ENCODE measurements around the gene BLOC1S6.
A peak's percentile ranks its signal among the peaks of the same experiment; 100 is the strongest.

The BLOC1S6 gene, protein sequence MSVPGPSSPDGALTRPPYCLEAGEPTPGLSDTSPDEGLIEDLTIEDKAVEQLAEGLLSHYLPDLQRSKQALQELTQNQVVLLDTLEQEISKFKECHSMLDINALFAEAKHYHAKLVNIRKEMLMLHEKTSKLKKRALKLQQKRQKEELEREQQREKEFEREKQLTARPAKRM

DNA sequence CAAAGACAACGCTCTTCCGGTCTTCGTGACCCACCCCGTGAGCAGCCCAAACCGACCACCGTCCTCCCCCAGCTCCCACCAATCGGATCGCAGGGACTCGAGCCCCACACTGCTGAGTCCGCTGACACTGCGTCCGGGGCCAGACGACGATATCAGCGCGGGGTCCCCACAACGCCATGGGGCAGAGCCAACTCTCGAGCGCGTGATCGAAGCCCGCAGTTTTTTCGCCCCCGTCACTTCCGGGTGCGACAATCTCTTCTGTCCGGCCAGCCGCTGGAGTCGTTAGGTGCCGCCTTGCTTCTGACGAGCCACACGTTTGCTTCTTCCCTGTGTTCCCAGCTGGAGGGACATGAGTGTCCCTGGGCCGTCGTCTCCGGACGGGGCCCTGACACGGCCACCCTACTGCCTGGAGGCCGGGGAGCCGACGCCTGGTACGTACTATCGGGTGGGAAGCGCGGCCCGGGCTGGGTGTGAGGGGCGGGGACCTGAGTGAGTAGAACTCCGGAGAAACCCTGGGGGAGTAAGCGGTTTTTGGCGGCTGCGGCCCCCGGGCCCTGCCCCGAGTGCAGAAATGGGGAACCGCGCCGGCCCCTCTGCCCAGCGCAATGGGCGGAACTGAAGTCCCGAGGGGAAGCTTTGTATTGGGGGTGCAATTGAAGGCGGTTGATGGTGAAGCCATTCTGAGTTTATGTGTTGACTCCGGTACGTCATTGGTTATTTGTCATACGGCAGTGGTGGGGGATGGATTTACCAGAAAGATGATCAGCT is at the start of gene BLOC1S6:
Gene BLOC1S6, plus strand, starts transcription at position 285 of the 768 bp plus-strand sequence. Its CDS starts 65 bp downstream, at position 350.
- H3K4me3 ChIP-seq (ENCODE audit: low read depth, low read length): peak within 1 kb of the TSS; percentile 96

DNA sequence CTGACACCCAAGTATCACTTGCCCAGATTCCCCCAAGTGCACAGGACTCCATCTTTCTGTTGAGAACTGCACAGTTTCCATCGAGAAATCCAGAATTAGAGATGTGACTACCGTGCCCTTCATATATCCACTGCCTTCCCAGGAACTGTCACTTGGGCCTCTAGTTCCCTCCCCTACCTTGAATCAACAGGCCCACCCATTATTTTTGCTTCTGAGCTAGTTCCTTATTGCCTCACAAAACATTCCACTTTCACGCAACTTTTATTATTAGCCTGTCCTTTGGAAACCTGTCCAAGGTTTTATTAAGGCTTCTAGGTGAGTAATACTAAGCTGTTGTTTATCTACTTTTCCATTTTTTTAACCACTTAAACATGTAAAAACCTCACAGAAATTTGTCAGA is 47.5 kb upstream of the BLOC1S6 start:
- no peak overlapping the region for H3K4me3 ChIP-seq (ENCODE audit: low read depth, low read length)

DNA sequence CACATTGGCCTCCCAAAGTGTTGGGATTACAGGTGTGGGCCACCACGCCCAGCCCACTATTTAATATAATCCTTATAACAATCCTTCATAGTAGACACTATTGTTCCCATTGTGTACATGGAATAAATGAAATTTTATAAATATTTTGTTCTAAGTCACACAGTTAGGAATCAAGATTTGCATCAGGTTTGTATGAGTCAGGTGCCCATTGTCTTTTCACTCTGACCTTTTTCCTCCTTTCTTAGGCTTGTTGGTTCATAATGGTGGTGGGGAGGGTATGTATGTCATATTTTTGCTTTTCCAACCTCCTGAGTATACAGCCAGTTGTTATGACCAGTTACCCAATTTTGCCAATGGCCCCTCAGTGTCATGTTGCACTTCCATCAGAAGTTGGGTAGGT is 46.6 kb upstream of the BLOC1S6 start:
- no peak overlapping the region for H3K4me3 ChIP-seq (ENCODE audit: low read depth, low read length)

DNA sequence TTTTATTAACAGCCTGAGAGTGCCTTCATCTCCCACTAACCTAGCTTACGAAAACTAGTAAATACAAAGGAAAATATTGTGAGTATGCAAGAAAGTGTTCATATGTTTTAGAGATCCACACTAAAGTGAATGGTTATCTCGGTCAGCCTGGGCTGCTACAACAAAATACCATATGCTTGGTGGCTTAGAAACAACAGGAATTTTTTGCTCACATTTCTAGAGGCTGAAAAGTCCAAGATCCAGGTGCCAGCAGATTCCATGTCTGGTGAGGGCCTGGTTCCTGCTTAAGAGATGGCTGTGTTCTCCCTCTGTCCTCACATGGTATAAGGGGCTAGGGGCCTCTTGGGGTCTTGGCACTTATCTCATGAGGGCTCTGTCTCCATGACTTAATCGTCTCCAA is 44.1 kb upstream of the BLOC1S6 start:
- H3K4me3 ChIP-seq (ENCODE audit: low read depth, low read length): no peak overlapping the region

DNA sequence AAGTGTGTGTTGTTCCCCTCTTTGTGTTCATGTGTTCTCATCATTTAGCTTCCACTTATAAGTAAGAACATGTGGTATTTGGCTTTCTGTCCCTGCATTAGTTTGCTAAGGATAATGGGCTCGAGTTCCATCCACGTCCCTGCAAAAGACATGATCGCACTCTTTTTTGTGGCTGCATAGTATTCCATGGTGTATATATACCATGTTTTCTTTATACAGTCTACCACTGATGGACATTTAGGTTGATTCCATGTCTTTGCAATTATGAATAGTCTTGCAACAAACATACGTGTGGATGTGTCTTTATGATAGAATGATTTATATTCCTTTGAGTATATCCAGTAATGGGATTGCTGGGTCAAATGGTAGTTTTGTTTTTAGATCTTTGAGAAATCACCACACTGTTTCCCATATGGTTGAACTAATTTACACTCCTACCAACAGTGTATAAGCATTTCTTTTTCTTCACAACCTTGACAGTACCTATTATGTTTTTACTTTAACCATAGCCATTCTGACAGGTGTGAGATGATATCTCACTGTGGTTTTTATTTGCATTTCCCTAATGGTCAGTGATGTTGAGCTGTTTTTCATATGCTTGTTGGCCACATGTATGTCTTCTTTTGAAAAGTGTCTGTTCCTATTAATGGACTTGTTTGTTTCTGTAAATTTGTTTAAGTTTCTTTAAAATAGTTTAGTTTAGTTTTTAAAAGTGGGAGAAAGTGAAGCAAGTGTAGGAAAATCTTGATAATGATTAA is 42.7 kb upstream of the BLOC1S6 start:
- no peak overlapping the region for H3K4me3 ChIP-seq (ENCODE audit: low read depth, low read length)

DNA sequence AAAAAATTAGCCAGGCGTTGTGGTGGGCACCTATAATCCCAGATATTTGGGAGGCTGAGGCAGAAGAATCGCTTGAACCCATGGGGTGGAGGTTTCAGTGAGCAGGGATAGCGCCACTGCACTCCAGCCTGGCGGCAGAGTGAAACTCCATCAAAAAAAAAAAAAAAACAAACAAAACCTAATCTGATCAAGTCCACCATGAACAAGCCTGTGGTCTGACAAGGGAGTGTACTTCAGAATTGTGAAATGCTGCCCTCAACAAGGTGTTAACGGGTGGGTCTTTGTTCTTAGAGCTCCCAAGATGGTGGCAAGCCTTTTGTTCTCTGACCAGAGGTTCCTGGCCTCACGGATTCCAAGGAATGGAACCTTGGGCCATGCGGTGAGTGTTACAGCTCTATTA is 40.4 kb upstream of the BLOC1S6 start:
- H3K4me3 ChIP-seq (ENCODE audit: low read depth, low read length): no peak overlapping the region

DNA sequence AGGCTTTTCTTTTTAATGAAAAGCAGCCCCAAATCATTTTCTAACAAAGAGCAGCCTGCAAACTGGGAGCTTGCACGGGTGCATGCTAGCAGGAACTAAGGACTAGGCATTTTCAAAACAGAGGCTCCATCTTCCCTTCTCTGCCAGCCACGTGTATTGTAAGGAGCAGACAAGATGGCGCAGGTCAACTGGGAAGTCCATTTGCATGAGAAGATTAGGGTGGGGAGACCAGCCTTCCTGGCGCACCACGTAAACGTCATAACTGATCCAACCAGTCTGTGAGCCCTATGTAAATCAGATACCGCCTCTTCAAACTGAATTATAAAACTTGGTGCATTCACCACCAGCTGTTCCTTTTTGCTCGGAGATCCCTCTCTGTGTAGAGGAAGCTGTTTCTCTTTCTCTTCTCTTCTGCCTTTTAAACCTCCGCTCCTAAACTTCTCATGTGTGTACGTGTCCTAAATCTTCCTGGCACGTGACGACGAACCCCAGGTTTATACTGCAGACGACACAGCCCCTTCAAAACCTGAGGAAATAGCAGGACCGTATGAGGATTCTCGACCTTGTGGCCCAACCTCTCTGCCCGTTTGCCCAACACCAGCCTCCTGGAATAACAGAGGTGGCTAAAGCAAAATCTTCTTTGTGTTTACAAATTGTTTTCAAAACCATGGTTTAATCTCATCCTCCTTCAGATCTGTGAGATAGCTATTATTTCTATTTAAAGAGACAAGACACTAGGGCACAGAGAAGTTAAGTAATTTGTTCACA is 38.2 kb upstream of the BLOC1S6 start:
- no peak overlapping the region for H3K4me3 ChIP-seq (ENCODE audit: low read depth, low read length)

DNA sequence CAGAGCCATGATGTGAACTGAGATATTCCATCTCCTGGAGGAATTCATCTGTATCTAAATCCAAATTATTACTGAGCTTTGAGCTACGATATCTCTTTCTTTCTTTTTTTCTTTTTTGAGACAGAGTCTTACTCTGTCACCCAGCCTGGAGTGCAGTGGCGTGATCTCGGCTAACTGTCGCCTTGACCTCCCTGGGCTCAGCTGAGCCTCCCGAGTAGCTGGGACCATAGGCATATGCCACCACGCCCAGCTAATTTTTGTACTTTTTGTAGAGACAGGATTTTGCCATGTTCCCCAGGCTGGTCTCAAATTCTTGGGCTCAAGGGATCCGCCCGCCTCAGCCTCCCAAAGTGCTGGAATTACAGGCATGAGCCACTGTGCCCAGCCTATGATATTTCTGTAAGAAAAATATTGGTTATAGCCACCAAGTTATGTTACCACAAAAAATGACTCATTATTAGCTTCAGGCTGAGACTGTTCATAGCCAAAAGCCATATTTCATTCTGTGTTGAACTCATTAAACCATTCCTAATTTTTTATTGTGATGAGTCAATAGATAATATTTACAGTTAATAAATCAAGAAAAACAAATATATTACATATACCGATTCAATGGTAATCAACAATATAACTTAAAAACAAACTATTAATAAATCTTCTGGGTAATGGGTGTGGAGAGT is 37.5 kb upstream of the BLOC1S6 start:
- no peak overlapping the region for H3K4me3 ChIP-seq (ENCODE audit: low read depth, low read length)

DNA sequence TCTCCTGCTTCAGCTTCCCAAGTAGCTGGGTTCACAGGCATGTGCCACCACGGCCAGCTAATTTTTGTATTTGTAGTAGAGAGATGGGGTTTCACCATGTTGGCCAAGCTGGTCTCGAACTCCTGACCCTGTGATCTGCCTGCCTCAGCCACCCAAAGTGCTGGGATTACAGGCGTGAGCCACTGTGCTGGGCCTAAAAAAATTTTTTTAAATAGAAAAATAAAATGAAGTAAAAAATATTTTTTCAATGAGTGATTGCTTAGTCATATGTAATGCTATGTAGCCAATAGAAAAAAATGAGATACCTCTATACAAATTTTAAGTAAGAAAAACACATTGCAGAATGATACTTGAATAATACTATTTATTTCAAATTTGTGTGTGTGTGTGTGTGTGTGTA is 36.7 kb upstream of the BLOC1S6 start:
- H3K4me3 ChIP-seq (ENCODE audit: low read depth, low read length): no peak overlapping the region

DNA sequence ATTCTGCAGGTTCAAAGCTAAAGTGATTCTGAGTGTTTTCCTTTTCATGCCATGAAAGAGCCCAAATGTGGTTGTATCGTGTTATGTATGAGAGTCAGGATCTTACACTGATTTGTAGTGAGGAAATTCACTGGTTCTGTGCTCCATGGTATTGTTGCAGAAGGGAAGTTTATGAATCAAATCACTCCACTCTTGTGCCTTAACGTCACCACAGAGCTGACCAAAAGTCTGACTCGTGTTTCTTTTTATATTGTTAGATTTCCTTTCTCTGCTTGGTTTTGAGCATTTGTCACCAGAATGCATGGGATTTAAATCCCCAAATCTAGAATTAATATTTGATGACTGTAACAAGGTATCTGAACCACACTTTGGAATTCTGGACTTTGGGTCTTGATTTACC is 35.5 kb upstream of the BLOC1S6 start:
- H3K4me3 ChIP-seq (ENCODE audit: low read depth, low read length): no peak overlapping the region

DNA sequence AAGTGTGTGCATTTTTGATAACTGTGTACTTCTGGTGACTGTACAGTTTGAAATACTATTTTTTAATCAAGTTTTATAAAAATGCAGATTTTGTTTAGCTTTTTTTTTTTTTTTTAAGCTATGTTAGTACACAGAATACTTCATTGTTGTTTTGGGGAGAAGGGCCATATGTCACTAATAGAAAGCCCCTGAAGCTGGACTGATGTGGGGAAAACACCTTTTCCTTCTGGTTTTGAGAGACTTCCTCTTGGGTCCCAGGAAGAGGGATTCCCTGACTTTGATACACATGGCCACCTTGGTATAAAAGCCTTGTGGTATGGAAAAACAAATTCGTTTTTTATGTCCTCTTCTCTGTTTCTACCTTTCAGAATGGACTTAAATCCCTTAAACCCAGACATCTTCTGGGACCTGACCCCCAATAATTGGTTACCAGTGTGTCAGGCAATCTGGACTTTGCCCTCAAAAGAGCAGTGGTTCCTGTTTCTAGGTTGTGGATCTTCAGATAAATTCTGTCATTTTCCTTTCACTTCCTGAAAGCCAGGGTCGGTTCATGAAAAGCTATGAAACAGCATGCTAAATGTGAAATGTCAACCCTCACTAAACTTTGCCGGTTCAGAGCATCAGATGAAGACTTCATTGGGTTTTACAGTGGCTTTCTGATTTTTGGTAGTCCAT is 31.1 kb upstream of the BLOC1S6 start:
- H3K4me3 ChIP-seq (ENCODE audit: low read depth, low read length): no peak overlapping the region

DNA sequence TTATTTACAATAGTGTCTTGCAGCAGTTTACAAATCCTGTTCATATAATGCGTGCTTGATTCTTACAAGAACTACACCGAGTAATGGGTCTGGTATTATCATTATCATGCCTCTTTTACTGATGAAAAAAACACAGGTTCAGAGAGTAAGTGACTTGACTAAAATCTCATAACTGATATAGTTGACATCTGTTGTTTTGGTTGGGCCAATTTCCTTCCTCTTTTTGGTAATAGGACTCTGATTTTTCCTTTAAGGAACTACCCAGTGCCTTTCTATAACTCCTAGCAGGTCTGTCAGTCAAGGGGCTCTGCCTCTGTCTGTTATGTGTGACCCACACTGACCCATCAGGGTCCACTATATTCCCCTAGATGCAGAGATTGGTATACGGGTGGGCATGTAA is 14.6 kb upstream of the BLOC1S6 start:
- no peak overlapping the region for H3K4me3 ChIP-seq (ENCODE audit: low read depth, low read length)

DNA sequence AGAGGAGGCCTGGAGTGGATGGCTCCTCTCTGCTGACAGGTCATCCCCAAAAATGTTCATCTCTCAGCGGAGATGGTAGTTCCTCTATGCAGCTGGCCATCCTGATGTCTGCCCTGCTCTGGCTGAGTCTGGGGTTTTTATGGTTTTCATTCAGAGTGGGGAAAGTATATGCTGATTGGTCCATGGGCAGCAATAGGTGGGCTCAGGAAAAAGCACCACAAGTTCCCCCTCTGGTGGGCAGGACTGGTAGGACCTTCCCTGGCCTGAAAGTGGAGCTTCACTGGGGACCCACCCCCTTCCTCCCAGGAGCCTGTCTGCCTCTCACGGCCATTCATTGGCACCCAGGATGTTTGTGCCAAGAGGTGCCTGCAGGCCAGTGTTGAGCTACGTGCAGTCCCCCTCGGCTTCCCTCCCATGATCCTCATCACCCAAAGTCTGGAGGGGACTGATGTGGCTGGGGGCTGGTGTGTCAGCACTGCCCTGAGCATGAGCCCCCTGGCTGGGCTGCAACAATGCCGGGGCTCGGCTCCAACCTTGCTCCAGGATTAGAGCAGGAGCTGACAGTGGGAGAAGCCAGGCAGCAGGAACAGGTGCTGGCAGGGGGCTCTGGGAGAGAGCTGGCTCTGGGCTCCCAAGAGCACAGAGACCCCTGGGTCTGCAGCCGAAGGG is 13.1 kb upstream of the BLOC1S6 start:
- no peak overlapping the region for H3K4me3 ChIP-seq (ENCODE audit: low read depth, low read length)

DNA sequence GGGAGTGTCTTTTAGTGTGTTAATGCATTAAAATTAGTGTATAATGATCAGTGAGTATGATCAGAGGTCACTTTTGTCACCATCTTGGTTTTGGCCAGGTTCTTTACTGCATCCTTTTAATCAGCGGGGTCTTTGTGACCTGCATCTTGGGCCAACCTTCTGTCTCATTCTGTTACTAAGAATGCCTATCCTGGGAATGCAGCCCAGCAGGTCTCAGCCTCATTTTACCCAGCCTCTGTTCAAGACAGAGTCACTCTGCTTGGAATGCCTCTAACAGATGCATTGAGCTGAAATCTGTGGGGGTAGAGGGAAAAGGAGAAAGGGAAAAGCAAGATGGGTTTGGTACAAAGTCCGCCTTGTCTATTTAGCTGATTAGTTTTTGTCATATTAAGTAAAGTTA is 5.3 kb upstream of the BLOC1S6 start:
- H3K4me3 ChIP-seq (ENCODE audit: low read depth, low read length): no peak overlapping the region

DNA sequence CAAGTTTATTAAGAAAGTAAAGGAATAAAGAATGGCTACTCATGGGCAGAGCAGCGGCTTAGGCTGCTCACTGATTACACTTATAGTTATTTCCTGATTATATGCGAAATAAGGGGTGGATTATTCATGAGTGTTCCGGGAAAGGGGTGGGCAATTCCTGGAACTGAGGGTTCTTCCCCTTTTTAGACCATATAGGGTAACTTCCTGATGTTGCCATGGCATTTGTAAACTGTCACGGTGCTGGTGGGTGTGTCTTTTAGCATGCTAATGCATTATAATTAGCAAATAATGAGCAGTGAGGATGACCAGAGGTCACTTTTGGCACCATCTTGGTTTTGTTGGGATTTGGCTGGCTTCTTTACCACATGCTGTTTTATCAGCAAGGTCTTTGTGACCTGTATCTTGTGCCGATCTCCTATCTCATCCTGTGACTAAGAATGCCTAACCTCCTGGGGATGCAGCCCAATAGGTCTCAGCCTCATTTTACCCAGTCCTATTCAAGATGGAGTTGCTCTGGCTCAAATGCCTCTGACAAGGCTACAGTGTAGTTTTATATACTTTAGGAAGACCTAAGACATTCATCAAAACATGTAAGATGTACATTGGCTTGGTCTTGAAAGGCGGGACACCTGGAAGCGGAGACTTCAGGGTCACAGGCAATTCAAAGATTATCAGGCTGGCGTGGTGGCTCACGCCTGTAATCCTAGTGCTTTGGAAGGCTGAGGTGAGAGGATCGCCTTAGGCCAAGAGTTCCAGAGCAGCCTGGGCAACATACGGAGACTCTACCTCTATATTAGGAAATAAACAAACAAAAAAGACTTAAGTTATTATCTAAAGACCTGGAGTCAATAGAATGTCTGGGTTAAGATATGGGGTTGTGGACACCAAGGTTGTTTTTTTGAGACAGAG is 3.2 kb upstream of the BLOC1S6 start:
- no peak overlapping the region for H3K4me3 ChIP-seq (ENCODE audit: low read depth, low read length)

DNA sequence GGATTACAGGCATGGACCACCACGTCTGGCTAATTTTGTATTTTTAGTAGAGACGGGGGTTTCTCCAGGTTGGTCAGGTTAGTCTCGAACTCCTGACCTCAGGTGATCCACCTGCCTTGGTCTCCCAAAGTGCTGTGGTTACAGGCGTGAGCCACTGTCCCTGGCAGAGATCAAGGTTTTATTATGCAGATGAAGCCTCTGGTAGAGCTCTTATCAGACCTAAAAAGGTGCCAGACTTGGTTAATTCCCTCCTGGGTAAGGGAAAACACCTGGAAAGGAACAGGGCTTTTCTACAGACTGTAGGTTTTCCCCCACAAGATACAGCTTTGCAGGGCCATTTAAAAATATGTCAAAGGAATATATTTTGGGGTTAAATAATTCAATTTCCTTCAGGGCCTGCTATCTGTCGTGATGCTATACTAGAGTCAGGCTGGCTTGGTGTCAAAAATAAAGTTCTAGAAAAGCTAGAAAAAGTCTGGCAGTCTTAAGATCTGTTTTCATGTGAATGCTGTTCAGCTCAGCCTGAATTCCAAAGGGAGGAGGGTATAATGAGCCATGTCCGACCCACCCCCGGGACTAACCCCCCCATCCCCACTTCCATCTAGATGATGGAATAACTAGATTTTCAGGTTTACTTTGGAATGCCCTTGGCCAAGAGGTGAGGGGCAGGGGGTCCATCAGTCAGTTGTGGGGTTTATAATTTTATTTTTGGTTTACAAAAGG is 1.9 kb upstream of the BLOC1S6 start:
- H3K4me3 ChIP-seq (ENCODE audit: low read depth, low read length): no peak overlapping the region

DNA sequence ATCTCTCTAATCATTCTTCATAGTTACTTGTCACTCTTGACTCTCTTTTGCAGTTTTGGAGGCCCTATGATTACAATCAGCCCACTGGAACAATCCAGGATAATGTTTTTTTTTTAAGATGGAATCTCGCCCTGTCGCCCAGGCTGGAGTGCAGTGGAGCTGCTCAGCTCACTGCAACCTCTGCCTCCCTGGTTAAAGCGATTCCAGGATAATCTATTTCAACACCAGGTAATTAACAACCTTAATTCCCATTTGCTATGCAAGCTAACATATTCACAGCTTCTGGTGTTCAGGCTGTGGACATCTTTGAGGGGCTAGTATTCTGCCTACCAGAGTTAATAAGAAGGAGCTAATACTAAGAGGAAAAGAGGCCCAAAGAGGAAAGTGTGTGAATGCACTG is 1.1 kb upstream of the BLOC1S6 start:
- H3K4me3 ChIP-seq (ENCODE audit: low read depth, low read length): peak overlapping the region; percentile 96

DNA sequence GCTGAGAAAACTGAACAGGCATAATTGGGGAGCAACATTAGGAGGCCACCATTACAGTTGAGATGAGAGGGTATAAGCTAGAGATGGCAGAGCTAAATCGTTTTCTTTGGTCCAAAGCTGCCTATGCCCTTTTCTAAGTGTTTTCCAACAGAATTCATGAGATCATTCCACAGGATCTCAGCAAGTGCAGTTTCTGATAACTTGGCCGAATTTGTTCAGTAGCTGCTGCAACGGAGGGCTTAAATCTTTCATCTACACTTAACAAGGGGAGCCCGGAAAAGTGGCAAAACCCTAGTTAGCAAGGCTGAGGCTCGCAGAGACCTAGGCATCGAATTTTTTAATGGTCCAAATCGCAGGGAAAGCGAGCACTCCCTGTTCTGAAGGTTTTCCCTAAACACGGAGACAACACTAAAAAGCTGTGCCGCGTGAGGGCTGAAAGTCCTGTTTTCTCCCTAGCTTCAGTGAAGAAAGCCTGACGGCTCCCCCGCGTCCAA is 531 bp upstream of the BLOC1S6 start:
- peak overlapping the region; percentile 96 for H3K4me3 ChIP-seq (ENCODE audit: low read depth, low read length)
